K562 (cell line): ENCODE measurements around the gene SPDEF. TPM values are rescaled to one million over a fixed set of nuclear protein-coding genes. Genes with fewer than 3 reads are reported as not detected.

Source experiments
- BDP1 ChIP-seq: IDR thresholded peaks from 3 replicates; pipeline ENCODE4 v1.6.1; 2011; ENCODE audit not compliant: insufficient read length, insufficient read depth
- CBX3 ChIP-seq, 2 experiments: IDR thresholded peaks; 1 replicate in 1 of 2; 2 replicates in 1 of 2; pipeline ENCODE4 v1.6.1; 2012; ENCODE audit warnings: inconsistent platforms in 2 of 2, low read length in 2 of 2, borderline replicate concordance in 1 of 2, control low read depth in 1 of 2
- ELF1 ChIP-seq: fragments of 200-800 bp; sonication (Bioruptor generic); IDR thresholded peaks from 2 replicates; pipeline ENCODE4 v1.6.1; 2016; ENCODE audit warnings: missing genetic modification characterization, missing compliant biosample characterization
- ELF4 ChIP-seq: fragments of 450-650 bp; formaldehyde crosslinking; IDR thresholded peaks from 2 replicates; pipeline ENCODE4 v1.4.0; 2022; ENCODE audit warnings: missing genetic modification characterization
- MAFG ChIP-seq: fragments of 450-650 bp; conservative IDR thresholded peaks from 2 replicates; pipeline ENCODE4 v1.6.1; 2016; ENCODE audit warnings: missing genetic modification characterization, missing compliant biosample characterization
- RFX7 ChIP-seq: fragments of 250-450 bp; sonication (Bioruptor Pico); IDR thresholded peaks from 2 replicates; pipeline ENCODE4 v1.5.1; 2021; ENCODE audit warnings: mild to moderate bottlenecking
- SMARCC2 ChIP-seq: fragments of 450-650 bp; IDR thresholded peaks from 2 replicates; pipeline ENCODE4 v1.6.1; 2017; ENCODE audit warnings: antibody characterized with exemption, moderate library complexity, mild to moderate bottlenecking, low read depth
- SPI1 ChIP-seq: IDR thresholded peaks from 2 replicates; pipeline ENCODE4 v1.6.1; 2011; ENCODE audit warnings: low read depth, low read length, control low read depth, borderline replicate concordance
- SREBF1 ChIP-seq: fragments of 150-350 bp; IDR thresholded peaks from 2 replicates; pipeline ENCODE4 v1.6.1; 2014; ENCODE audit warnings: antibody characterized with exemption, low read depth, low read length, borderline replicate concordance
- TCFL5 ChIP-seq: fragments of 250-450 bp; sonication (Bioruptor Pico); conservative IDR thresholded peaks from 2 replicates; pipeline ENCODE4 v1.6.1; 2021; ENCODE audit warnings: mild to moderate bottlenecking, moderate library complexity, matching md5 sums
- XRCC4 ChIP-seq: IDR thresholded peaks from one replicate; pipeline ENCODE4 v1.6.1; 2011; ENCODE audit not compliant: insufficient read depth, insufficient read length; ENCODE audit errors: extremely low read depth
- ZNF143 ChIP-seq: sonication (generic); formaldehyde crosslinking; IDR thresholded peaks from 2 replicates; pipeline ENCODE4 v1.9.0; 2022; ENCODE audit warnings: mild to moderate bottlenecking, missing genetic modification reagents
- ZNF311 ChIP-seq: fragments of 250-450 bp; sonication (Bioruptor Pico); IDR thresholded peaks from 2 replicates; pipeline ENCODE4 v1.4.0; 2020; ENCODE audit warnings: mild to moderate bottlenecking, moderate library complexity
- polyA plus RNA-seq, 8 experiments: library from polyadenylated mRNA; depleted of rRNA in 4 of 8; stranded (reverse) in 5 of 8; unstranded in 3 of 8; fragments of >200 nt; fragmentation: Nextera tagmentation in 2 of 8; fragmentation: Illumina TruSeq in 1 of 8; extraction: Ambion mirVana in 2 of 8; extraction: Trizol in 1 of 8; gene quantifications; 2 replicates each; pipeline versions ENCODE4 v1.2.1 to v1.2.3, GENCODE V29; 2011 to 2014; ENCODE audit warnings: inconsistent platforms in 1 of 8, missing spikeins in 1 of 8
- total RNA-seq, 7 experiments: library from RNA; depleted of rRNA in 6 of 7; stranded (reverse); fragments of >200 nt in 6 of 7; fragmentation: Illumina TruSeq in 2 of 7; extraction: Trizol in 2 of 7; gene quantifications; 2 replicates each; pipeline versions ENCODE4 v1.2.1 to v1.2.3, GENCODE V29; 2011 to 2021; ENCODE audit warnings: low replicate concordance in 1 of 7
- TF ChIP-seq, protein P1 (sequence below): fragments of 450-650 bp; IDR thresholded peaks from 2 replicates; pipeline ENCODE4 v1.6.1; 2017; ENCODE audit warnings: antibody characterized with exemption, mild to moderate bottlenecking
- TF ChIP-seq, protein P2 (sequence below), 2 experiments: fragments of 450-650 bp in 1 of 2; IDR thresholded peaks; 2 replicates each; pipeline ENCODE4 v1.6.1; 2011 to 2017; ENCODE audit warnings: low read depth in 2 of 2, antibody characterized with exemption in 1 of 2, borderline replicate concordance in 1 of 2, low read length in 1 of 2, mild to moderate bottlenecking in 1 of 2, mixed read lengths in 1 of 2; ENCODE audit not compliant: control insufficient read depth in 1 of 2
- TF ChIP-seq, protein P3 (sequence below): sonication (generic); formaldehyde crosslinking; IDR thresholded peaks from 2 replicates; pipeline ENCODE4 v1.8.0; 2023; ENCODE audit warnings: mild to moderate bottlenecking, missing genetic modification reagents
- TF ChIP-seq, protein P4 (sequence below): IDR thresholded peaks from 2 replicates; pipeline ENCODE4 v1.6.1; 2014; ENCODE audit warnings: antibody characterized with exemption

SPDEF gene
- total and polyA plus RNA-seq, 9 of the 15 experiments (the other 6 are each of a cell fraction or from before 2014, with no cell fraction given), result 0.04 to 0.12 (median 0.11) TPM; not detected in 5

DNA sequence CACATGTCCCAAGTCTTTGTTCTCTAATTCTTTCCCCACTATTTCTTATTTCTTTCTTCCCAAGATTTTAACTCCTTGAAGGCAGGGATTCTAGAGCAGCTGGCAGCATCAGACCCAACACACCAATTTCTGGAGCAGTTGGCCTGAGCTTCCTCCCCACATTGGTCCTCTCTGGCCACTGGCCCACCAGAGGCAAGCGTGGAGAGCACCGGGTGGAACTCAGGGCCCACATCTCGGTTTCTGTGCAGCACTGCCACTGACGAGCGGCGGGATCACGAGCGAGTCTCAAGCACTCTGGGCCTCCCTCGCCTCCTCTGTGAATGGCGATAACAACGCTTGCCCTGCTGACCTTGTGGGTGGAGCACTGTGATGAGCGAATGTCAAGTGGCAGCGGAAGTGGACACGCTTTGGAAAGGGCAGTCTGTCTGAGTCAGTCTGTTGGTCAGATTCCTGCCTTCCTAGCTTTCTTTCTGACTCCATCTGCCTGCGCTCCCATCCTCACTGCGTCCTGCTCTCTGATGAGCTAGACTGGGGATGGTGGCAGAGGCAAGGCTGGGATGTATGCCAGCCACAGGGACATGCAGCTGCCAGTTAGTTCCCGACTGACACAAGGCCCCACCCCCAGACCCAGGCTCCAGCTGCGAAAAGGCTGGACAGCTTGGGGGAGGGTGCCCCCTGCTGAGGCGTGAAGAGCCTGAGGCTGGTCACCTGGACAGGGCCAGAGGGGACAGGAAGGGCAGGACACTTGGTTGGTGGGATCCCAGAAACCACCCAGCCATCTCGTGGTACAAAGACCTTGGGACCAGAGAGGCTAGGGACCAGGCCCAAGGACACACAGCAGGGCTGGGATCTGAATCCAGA lies 4.5 kb upstream of the SPDEF start (continued):
- TF ChIP-seq, protein P1, sequence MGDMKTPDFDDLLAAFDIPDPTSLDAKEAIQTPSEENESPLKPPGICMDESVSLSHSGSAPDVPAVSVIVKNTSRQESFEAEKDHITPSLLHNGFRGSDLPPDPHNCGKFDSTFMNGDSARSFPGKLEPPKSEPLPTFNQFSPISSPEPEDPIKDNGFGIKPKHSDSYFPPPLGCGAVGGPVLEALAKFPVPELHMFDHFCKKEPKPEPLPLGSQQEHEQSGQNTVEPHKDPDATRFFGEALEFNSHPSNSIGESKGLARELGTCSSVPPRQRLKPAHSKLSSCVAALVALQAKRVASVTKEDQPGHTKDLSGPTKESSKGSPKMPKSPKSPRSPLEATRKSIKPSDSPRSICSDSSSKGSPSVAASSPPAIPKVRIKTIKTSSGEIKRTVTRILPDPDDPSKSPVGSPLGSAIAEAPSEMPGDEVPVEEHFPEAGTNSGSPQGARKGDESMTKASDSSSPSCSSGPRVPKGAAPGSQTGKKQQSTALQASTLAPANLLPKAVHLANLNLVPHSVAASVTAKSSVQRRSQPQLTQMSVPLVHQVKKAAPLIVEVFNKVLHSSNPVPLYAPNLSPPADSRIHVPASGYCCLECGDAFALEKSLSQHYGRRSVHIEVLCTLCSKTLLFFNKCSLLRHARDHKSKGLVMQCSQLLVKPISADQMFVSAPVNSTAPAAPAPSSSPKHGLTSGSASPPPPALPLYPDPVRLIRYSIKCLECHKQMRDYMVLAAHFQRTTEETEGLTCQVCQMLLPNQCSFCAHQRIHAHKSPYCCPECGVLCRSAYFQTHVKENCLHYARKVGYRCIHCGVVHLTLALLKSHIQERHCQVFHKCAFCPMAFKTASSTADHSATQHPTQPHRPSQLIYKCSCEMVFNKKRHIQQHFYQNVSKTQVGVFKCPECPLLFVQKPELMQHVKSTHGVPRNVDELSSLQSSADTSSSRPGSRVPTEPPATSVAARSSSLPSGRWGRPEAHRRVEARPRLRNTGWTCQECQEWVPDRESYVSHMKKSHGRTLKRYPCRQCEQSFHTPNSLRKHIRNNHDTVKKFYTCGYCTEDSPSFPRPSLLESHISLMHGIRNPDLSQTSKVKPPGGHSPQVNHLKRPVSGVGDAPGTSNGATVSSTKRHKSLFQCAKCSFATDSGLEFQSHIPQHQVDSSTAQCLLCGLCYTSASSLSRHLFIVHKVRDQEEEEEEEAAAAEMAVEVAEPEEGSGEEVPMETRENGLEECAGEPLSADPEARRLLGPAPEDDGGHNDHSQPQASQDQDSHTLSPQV, result peak; percentile 91
- TF ChIP-seq XRCC4 (no peak), ELF4 (CRISPR knock-in tag) (no peak), SPI1 (peak; percentile 97), SREBF1 (no peak), TCFL5 (no peak), MAFG (tag) (no peak), ELF1 (peak; percentile 80), RFX7 (CRISPR knock-in tag) (no peak), BDP1 (no peak), SMARCC2 (peak; percentile 56; the same call in 1 of the 2 replicates), CBX3 (IDR thresholded peaks at IDR 0.05; ENCODE audit: borderline replicate concordance in 1 of 2, low read length in 2 of 2) (peak in 1 of 2 experiments; percentile 49; a peak in 2 of 3 replicates), ZNF143 (CRISPR knock-in tag) (no peak), ZNF311 (CRISPR knock-in tag) (no peak)
- TF ChIP-seq, protein P2, sequence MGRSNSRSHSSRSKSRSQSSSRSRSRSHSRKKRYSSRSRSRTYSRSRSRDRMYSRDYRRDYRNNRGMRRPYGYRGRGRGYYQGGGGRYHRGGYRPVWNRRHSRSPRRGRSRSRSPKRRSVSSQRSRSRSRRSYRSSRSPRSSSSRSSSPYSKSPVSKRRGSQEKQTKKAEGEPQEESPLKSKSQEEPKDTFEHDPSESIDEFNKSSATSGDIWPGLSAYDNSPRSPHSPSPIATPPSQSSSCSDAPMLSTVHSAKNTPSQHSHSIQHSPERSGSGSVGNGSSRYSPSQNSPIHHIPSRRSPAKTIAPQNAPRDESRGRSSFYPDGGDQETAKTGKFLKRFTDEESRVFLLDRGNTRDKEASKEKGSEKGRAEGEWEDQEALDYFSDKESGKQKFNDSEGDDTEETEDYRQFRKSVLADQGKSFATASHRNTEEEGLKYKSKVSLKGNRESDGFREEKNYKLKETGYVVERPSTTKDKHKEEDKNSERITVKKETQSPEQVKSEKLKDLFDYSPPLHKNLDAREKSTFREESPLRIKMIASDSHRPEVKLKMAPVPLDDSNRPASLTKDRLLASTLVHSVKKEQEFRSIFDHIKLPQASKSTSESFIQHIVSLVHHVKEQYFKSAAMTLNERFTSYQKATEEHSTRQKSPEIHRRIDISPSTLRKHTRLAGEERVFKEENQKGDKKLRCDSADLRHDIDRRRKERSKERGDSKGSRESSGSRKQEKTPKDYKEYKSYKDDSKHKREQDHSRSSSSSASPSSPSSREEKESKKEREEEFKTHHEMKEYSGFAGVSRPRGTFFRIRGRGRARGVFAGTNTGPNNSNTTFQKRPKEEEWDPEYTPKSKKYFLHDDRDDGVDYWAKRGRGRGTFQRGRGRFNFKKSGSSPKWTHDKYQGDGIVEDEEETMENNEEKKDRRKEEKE (IDR thresholded peaks at IDR 0.05; ENCODE audit: borderline replicate concordance in 1 of 2, control insufficient read depth in 1 of 2, low read depth in 2 of 2, low read length in 1 of 2), result 0 out of 4 replicates have a peak, but pooled peaks of 1 of the 2 experiments have one; percentile 34
- TF ChIP-seq, protein P3, sequence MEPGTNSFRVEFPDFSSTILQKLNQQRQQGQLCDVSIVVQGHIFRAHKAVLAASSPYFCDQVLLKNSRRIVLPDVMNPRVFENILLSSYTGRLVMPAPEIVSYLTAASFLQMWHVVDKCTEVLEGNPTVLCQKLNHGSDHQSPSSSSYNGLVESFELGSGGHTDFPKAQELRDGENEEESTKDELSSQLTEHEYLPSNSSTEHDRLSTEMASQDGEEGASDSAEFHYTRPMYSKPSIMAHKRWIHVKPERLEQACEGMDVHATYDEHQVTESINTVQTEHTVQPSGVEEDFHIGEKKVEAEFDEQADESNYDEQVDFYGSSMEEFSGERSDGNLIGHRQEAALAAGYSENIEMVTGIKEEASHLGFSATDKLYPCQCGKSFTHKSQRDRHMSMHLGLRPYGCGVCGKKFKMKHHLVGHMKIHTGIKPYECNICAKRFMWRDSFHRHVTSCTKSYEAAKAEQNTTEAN (CRISPR knock-in tag), result no peak
- TF ChIP-seq, protein P4, sequence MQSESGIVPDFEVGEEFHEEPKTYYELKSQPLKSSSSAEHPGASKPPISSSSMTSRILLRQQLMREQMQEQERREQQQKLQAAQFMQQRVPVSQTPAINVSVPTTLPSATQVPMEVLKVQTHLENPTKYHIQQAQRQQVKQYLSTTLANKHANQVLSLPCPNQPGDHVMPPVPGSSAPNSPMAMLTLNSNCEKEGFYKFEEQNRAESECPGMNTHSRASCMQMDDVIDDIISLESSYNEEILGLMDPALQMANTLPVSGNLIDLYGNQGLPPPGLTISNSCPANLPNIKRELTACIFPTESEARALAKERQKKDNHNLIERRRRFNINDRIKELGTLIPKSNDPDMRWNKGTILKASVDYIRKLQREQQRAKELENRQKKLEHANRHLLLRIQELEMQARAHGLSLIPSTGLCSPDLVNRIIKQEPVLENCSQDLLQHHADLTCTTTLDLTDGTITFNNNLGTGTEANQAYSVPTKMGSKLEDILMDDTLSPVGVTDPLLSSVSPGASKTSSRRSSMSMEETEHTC, result peak; percentile 97
